Endothelial cell of umbilical vein (primary cell): Measurements from ENCODE around the gene EPB42. TPM values are rescaled to one million over a fixed set of nuclear protein-coding genes. Genes with fewer than 3 reads are reported as not detected.
"Not testable (repeated sequence)": the region's sequence is repeated elsewhere in the genome, so short reads cannot be mapped to it uniquely, and the experiment has no call there.

Source experiments
- BruUV-seq: library from RNA; stranded (reverse); fragments of 400-500 nt; replicated peaks from 2 replicates; lab custom pipeline; 2021; lab: Mats Ljungman, UMichigan
- CTCF ChIA-PET: fragments of 300-600, 350-600 bp; sonication (Branson Sonifier 250); formaldehyde crosslinking; loops from one replicate; lab custom pipeline; 2021; ENCODE audit warnings: antibody characterized with exemption, inconsistent platforms; lab: Charles Lee
- POLR2A ChIA-PET: fragments of 300-600, 350-600 bp; sonication (Branson Sonifier 250); formaldehyde crosslinking; loops from one replicate; lab custom pipeline; 2021; ENCODE audit warnings: antibody characterized with exemption, inconsistent platforms; lab: Charles Lee
- DNase-seq: peaks from one replicate; pipeline ENCODE4 v3.0.0-alpha.2; 2011; ENCODE audit warnings: low read depth, low spot score
- FAIRE-seq: peaks from 2 replicates; lab custom pipeline; 2011; peaks lifted over from hg19 to GRCh38; lab: Jason Lieb, UNC
- H2AFZ ChIP-seq: 2 replicates; pipeline ENCODE4 v1.6.0; 2012; ENCODE audit warnings: low read depth, low read length, control low read depth, inconsistent platforms
- H3K27ac ChIP-seq: 2 replicates; pipeline ENCODE4 v1.5.1; 2011; ENCODE audit warnings: low read depth, mild to moderate bottlenecking, control low read depth, low read length, moderate library complexity; ENCODE audit not compliant: insufficient read depth
- H3K27me3 ChIP-seq, 2 experiments: 2 replicates each; pipeline versions ENCODE4 v1.6.0 to v1.6.1; 2011; ENCODE audit warnings: low read length in 2 of 2, mixed read lengths in 1 of 2; ENCODE audit not compliant: control insufficient read depth in 2 of 2, insufficient read depth in 2 of 2
- H3K36me3 ChIP-seq, 2 experiments: 2 replicates in 1 of 2; 3 replicates in 1 of 2; pipeline ENCODE4 v1.5.1; 2011; ENCODE audit warnings: low read length in 2 of 2, mild to moderate bottlenecking in 1 of 2, moderate library complexity in 1 of 2; ENCODE audit not compliant: control insufficient read depth in 2 of 2, insufficient read depth in 2 of 2; ENCODE audit errors: extremely low read depth in 1 of 2
- H3K4me1 ChIP-seq: 3 replicates; pipeline ENCODE4 v1.5.1; 2011; ENCODE audit warnings: mild to moderate bottlenecking, low read length; ENCODE audit not compliant: control insufficient read depth, insufficient read depth; ENCODE audit errors: extremely low read depth
- H3K4me2 ChIP-seq: 2 replicates; pipeline ENCODE4 v1.6.1; 2011; ENCODE audit warnings: low read length, control low read depth, mixed read lengths; ENCODE audit not compliant: insufficient read depth
- H3K4me3 ChIP-seq, 3 experiments: fragments of 200-600 bp in 1 of 3; sonication (generic), shearing (Covaris generic) in 1 of 3; replicated peaks in 1 of 3; 2 replicates each; pipeline ENCODE4 v1.5.1; 2011 to 2016; ENCODE audit warnings: control low read depth in 3 of 3, low read length in 3 of 3, mild to moderate bottlenecking in 2 of 3, inconsistent platforms in 1 of 3, low read depth in 1 of 3, moderate library complexity in 1 of 3; ENCODE audit not compliant: insufficient read depth in 1 of 3
- H3K79me2 ChIP-seq: 2 replicates; pipeline ENCODE4 v1.6.0; 2012; ENCODE audit warnings: low read length, inconsistent platforms; ENCODE audit not compliant: control insufficient read depth, insufficient read depth
- H3K9ac ChIP-seq: replicated peaks from 2 replicates; pipeline ENCODE3; 2011; ENCODE audit warnings: low read length, control low read depth; ENCODE audit not compliant: insufficient read depth; ENCODE audit errors: extremely low read depth
- H3K9me1 ChIP-seq: replicated peaks from 3 replicates; pipeline ENCODE4 v1.6.0; 2011; ENCODE audit warnings: mild to moderate bottlenecking, low read length; ENCODE audit not compliant: control insufficient read depth, insufficient read depth; ENCODE audit errors: extremely low read depth
- H3K9me3 ChIP-seq: replicated peaks from 2 replicates; pipeline ENCODE4 v1.5.1; 2012; ENCODE audit warnings: low read length, inconsistent platforms; ENCODE audit not compliant: control insufficient read depth, insufficient read depth
- H4K20me1 ChIP-seq: replicated peaks from 2 replicates; pipeline ENCODE3; 2011; ENCODE audit warnings: mild to moderate bottlenecking, low read length; ENCODE audit not compliant: control insufficient read depth, insufficient read depth; ENCODE audit errors: extremely low read depth
- FOS ChIP-seq: IDR thresholded peaks from 2 replicates; pipeline ENCODE4 v1.6.1; 2011; ENCODE audit warnings: mild to moderate bottlenecking, low read length, moderate library complexity, borderline replicate concordance; ENCODE audit not compliant: insufficient read depth
- GATA2 ChIP-seq: IDR thresholded peaks from 2 replicates; pipeline ENCODE4 v1.7.0; 2011; ENCODE audit warnings: low read depth, mild to moderate bottlenecking, moderate library complexity, mixed read lengths, low read length; ENCODE audit not compliant: insufficient read length, insufficient read depth
- JUN ChIP-seq: IDR thresholded peaks from 2 replicates; pipeline ENCODE4 v1.6.1; 2011; ENCODE audit warnings: borderline replicate concordance, low read depth; ENCODE audit not compliant: insufficient read length, insufficient read depth
- dilution Hi-C: fragments of 300-500 bp; cut with MboI; formaldehyde crosslinking; loops from one replicate; pipeline ENCODE4 v1.15.0; 2019; ENCODE audit warnings: low sequenced_read_pairs; ENCODE audit not compliant: extremely low pct_ligation_motif_present
- intact Hi-C: fragments of 100-400 bp; cut with micrococcal nuclease; formaldehyde crosslinking; loops from one replicate; pipeline ENCODE4 v1.10.0; 2022
- polyA plus RNA-seq, 4 experiments: library from polyadenylated mRNA; depleted of rRNA in 3 of 4; stranded (reverse) in 3 of 4; unstranded in 1 of 4; fragments of >200 nt; gene quantifications; 2 replicates each; pipeline versions ENCODE4 v1.2.1 to v1.2.3, GENCODE V29; 2011 to 2012; ENCODE audit warnings: missing spikeins in 1 of 4
- total RNA-seq: library from RNA; stranded (reverse); gene quantifications from 2 replicates; pipeline ENCODE4 v1.2.3, GENCODE V29; 2021

EPB42 gene
- total and polyA plus RNA-seq, 2 donors (not counting 3 experiments of a cell fraction or from before 2014, with no cell fraction given), result not detected

GRCh38 chr15:43229977-43230376 lies 9.2 kb upstream of the EPB42 start:
- ChIA-PET CTCF (interaction anchor here (1.0 to 10.5 kb wide), 5 partner anchors 9 to 56 kb away, joined by 3 to 427 read pairs (median 4); no protein-coding TSS in a partner anchor), POLR2A (no interaction called here)
- peaks cover 0 to 12% of the 10 kb centered on the region in 2 experiments for H3K27me3 ChIP-seq
- no peak overlapping the region for H3K4me2 ChIP-seq
- TF ChIP-seq GATA2, result no peak
- no peak for TF ChIP-seq JUN
- H3K9me3 ChIP-seq, result no peaks in the 10 kb centered on the region
- BruUV-seq, result no TSS peak
- H4K20me1 ChIP-seq, result no peaks in the 10 kb centered on the region
- intact Hi-C loops (no loop called here), dilution Hi-C loops (no loop called here)
- no peak overlapping the region for H2AFZ ChIP-seq
- H3K79me2 ChIP-seq, result no peaks in the 10 kb centered on the region
- no peaks in the 10 kb centered on the region for H3K4me1 ChIP-seq
- H3K36me3 ChIP-seq, result no peaks in the 10 kb centered on the region
- DNase-seq (no peak), FAIRE-seq (no peak)
- H3K9me1 ChIP-seq, result no peaks in the 10 kb centered on the region
- H3K27ac ChIP-seq, result no peak overlapping the region
- H3K9ac ChIP-seq, result no peak overlapping the region
- no peak overlapping the region for H3K4me3 ChIP-seq

GRCh38 chr15:43226436-43227305 lies 5.9 kb upstream of the EPB42 start:
- POLR2A ChIA-PET, result no interaction called here
- no peak for FAIRE-seq
- Histone ChIP-seq H2AFZ (no peak overlapping the region), H3K9ac (no peak overlapping the region), H3K4me1 (no peaks in the 10 kb centered on the region), H4K20me1 (no peaks in the 10 kb centered on the region), H3K79me2 (no peaks in the 10 kb centered on the region), H3K27ac (no peak overlapping the region), H3K4me2 (no peak overlapping the region), H3K4me3 (no peak overlapping the region), H3K9me1 (no peaks in the 10 kb centered on the region), H3K27me3 (peaks cover 5 to 13% of the 10 kb centered on the region in 2 experiments), H3K9me3 (no peaks in the 10 kb centered on the region), H3K36me3 (no peaks in the 10 kb centered on the region)
- CTCF ChIA-PET, result interaction anchor here (1.0 to 10.5 kb wide), 16 partner anchors 9 to 121 kb away, joined by 3 to 427 read pairs (median 14); partner anchors contain the start of gene TGM5
- no peak for TF ChIP-seq FOS
- intact Hi-C loops (no loop called here), dilution Hi-C loops (no loop called here)
- BruUV-seq, result no TSS peak
- no peak for DNase-seq

DNA sequence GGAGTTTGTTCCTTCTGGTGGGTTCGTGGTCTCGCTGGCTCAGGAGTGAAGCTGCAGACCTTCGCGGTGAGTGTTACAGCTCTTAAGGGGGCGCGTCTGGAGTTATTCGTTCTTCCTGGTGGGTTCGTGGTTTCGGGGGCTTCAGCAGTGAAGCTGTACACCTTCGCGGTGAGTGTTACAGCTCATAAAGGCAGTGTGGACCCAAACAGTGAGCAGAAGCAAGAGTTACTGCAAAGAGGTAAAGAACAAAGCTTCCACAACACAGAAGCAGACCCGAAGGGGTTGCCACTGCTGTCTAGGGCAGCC lies 5.1 kb upstream of the EPB42 start:
- H3K9me1 ChIP-seq, BruUV-seq, H4K20me1 ChIP-seq, H3K4me2 ChIP-seq, H2AFZ ChIP-seq, H3K36me3 ChIP-seq, H3K4me3 ChIP-seq, dilution Hi-C loops, H3K9me3 ChIP-seq, H3K4me1 ChIP-seq, DNase-seq, H3K27ac ChIP-seq, H3K9ac ChIP-seq, FAIRE-seq, H3K79me2 ChIP-seq: not testable (repeated sequence)
- POLR2A ChIA-PET, result interaction anchor here (1.1 kb wide), 1 partner anchor 60 kb away, joined by 3 read pairs; no protein-coding TSS in a partner anchor
- intact Hi-C loops, result loop anchor here (1.0 kb wide), 2 partner anchors 42 to 59 kb away; no protein-coding TSS in a partner anchor
- peaks cover 7 to 19% of the 10 kb centered on the region in 2 experiments for H3K27me3 ChIP-seq
- CTCF ChIA-PET, result interaction anchor here (0.6 to 10.5 kb wide), 36 partner anchors 9 to 288 kb away, joined by 3 to 427 read pairs (median 6); partner anchors contain the start of genes TGM5 and UBR1
